Activated CD4-positive, alpha-beta T cell treated with anti-CD3 and anti-CD28 coated beads, Interleukin-10, Interleukin-2, amounts not matched to agents 100 ng/mL and 50 ng/mL, durations not matched to agents 16 hours and 8 hours (primary cell): ENCODE data around the gene OR51V1.
"Not testable (repeated sequence)": the region's sequence is repeated elsewhere in the genome, so short reads cannot be mapped to it uniquely, and the experiment has no call there.

ENCODE experiments used
- DNase-seq: peaks from one replicate; pipeline ENCODE4 v3.0.0-alpha.2; 2020

OR51V1 gene

GRCh38 chr11:5200582-5200981 lies at the start of gene OR51V1:
OR51V1 (minus strand) TSS chr11:5200682; CDS start chr11:5200682, 0 bp downstream.
- DNase-seq: no peak

GRCh38 chr11:5249807-5250396 lies 49.4 kb upstream of the OR51V1 start, which contains the start of gene HBG1:
HBG1 (minus strand) TSS chr11:5249857; CDS start chr11:5249804, 53 bp downstream.
- DNase-seq: not testable (repeated sequence)

- DNase-seq: not testable (repeated sequence)
Measured at GRCh38 chr11:5248498-5248897, 48.0 kb upstream of the OR51V1 start.

GRCh38 chr11:5247472-5248192 lies 47.1 kb upstream of the OR51V1 start:
- DNase-seq: no peak

GRCh38 chr11:5246772-5247471 lies 46.4 kb upstream of the OR51V1 start:
- no peak for DNase-seq

GRCh38 chr11:5245155-5245554 lies 44.7 kb upstream of the OR51V1 start:
- DNase-seq: no peak

- no peak for DNase-seq
Measured at GRCh38 chr11:5243816-5244180, 43.3 kb upstream of the OR51V1 start.

GRCh38 chr11:5242933-5243815 lies 42.7 kb upstream of the OR51V1 start:
- no peak for DNase-seq

GRCh38 chr11:5242208-5242607 lies 41.7 kb upstream of the OR51V1 start:
- no peak for DNase-seq

GRCh38 chr11:5241458-5241857 lies 41.0 kb upstream of the OR51V1 start:
- DNase-seq: no peak

- no peak for DNase-seq
Measured at GRCh38 chr11:5240458-5240857, 40.0 kb upstream of the OR51V1 start.

GRCh38 chr11:5240056-5240455 lies 39.6 kb upstream of the OR51V1 start:
- DNase-seq: no peak

GRCh38 chr11:5239046-5239445 lies 38.6 kb upstream of the OR51V1 start:
- DNase-seq: no peak

- no peak for DNase-seq
Measured at GRCh38 chr11:5238486-5238885, 38.0 kb upstream of the OR51V1 start.

GRCh38 chr11:5237420-5237819 lies 36.9 kb upstream of the OR51V1 start:
- DNase-seq: no peak

GRCh38 chr11:5235364-5236095 lies 35.0 kb upstream of the OR51V1 start:
- no peak for DNase-seq

GRCh38 chr11:5234381-5234834 lies 33.9 kb upstream of the OR51V1 start, which contains the start of gene HBD:
HBD (minus strand) TSS chr11:5234483; CDS start chr11:5234433, 50 bp downstream.
- peak; percentile 8 for DNase-seq

- no peak for DNase-seq
Measured at GRCh38 chr11:5233307-5233706, 32.8 kb upstream of the OR51V1 start.

GRCh38 chr11:5232821-5233220 lies 32.3 kb upstream of the OR51V1 start:
- no peak for DNase-seq

GRCh38 chr11:5232176-5232575 lies 31.7 kb upstream of the OR51V1 start:
- DNase-seq: no peak

- no peak for DNase-seq
Measured at GRCh38 chr11:5231111-5231510, 30.6 kb upstream of the OR51V1 start.

GRCh38 chr11:5230266-5230665 lies 29.8 kb upstream of the OR51V1 start:
- DNase-seq: no peak
